ENCODE data around the gene DSTYK.

The DSTYK gene

GRCh38 chr1:205211169-205211838, at the start of gene DSTYK:
Gene DSTYK (minus strand): TSS chr1:205211702. CDS start chr1:205211535, 167 bp downstream.
- DNase-seq: peak; percentile 92 to 93

GRCh38 chr1:205259998-205260397, 48.5 kb upstream of the DSTYK start:
- no peak for DNase-seq

GRCh38 chr1:205259324-205259832, 47.9 kb upstream of the DSTYK start:
- DNase-seq: no peak

GRCh38 chr1:205258719-205259118, 47.2 kb upstream of the DSTYK start:
- no peak for DNase-seq

- no peak for DNase-seq
These were observed 46.8 kb upstream of the DSTYK start for GRCh38 chr1:205258261-205258691.

GRCh38 chr1:205257735-205258134, 46.2 kb upstream of the DSTYK start:
- DNase-seq: no peak

- DNase-seq: no peak
These were observed 45.6 kb upstream of the DSTYK start for GRCh38 chr1:205256951-205257625.

- peak; percentile 69 to 87 for DNase-seq
These were observed 44.7 kb upstream of the DSTYK start for GRCh38 chr1:205255941-205256780.

- no peak for DNase-seq
These were observed 40.1 kb upstream of the DSTYK start for GRCh38 chr1:205251576-205251975.

GRCh38 chr1:205250699-205251098, 39.2 kb upstream of the DSTYK start:
- DNase-seq: no peak

- no peak for DNase-seq
These were observed 38.1 kb upstream of the DSTYK start for GRCh38 chr1:205249651-205250050.

GRCh38 chr1:205248793-205249601, 37.5 kb upstream of the DSTYK start:
- DNase-seq: no peak

GRCh38 chr1:205247130-205247921, 35.8 kb upstream of the DSTYK start:
- DNase-seq: no peak

GRCh38 chr1:205246351-205247119, 35.0 kb upstream of the DSTYK start:
- DNase-seq: no peak

- DNase-seq: no peak
These were observed 33.6 kb upstream of the DSTYK start for GRCh38 chr1:205245096-205245495.

GRCh38 chr1:205244384-205244783, 32.9 kb upstream of the DSTYK start:
- no peak for DNase-seq

GRCh38 chr1:205243350-205244191, 32.1 kb upstream of the DSTYK start:
- no peak for DNase-seq

GRCh38 chr1:205241366-205242030, 30.0 kb upstream of the DSTYK start:
- DNase-seq: no peak

- no peak for DNase-seq
These were observed 29.1 kb upstream of the DSTYK start for GRCh38 chr1:205240569-205240968.

All from activated CD4-positive, alpha-beta T cell treated with anti-CD3 and anti-CD28 coated beads for 4 hours (primary cell).